SK-N-MC (cell line): ENCODE measurements around the gene SH3PXD2A.

Source experiments
- EZH2 ChIP-seq: fragments of 200-600 bp; sonication (generic); IDR thresholded peaks from one replicate; pipeline ENCODE4 v1.6.1; 2017; ENCODE audit warnings: antibody characterized with exemption
- POLR2AphosphoS5 ChIP-seq: IDR thresholded peaks from 2 replicates; pipeline ENCODE4 v1.6.1; 2012; ENCODE audit warnings: mild to moderate bottlenecking, low read depth, low read length, borderline replicate concordance

DNA sequence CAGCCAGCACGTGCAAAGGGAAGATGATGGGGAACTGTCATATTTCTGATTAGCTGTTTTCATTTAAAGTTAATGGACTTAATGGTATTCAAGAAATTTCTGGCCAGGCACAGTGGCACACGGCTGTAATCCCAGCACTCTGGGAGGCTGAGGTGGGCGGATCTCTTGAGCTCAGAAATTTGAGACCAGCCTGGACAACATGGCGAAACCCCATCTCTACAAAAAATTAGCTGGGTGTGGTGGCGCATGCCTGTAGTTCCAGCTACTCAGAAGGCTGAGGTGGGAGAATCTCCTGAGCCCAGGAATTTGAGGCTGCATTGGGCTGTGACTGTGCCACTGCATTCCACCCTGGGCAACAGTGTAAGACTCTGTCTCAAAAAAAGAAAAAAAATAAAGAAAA is 43.9 kb upstream of the SH3PXD2A start:
- TF ChIP-seq EZH2 (no peak), POLR2AphosphoS5 (no peak)
